ENCODE results near the gene CSNK2A2. TPM values are rescaled to one million over a fixed set of nuclear protein-coding genes. Genes with fewer than 3 reads are reported as not detected.

Gene CSNK2A2
- total and polyA plus RNA-seq, 2 of the 8 experiments (the other 6 are each of a cell fraction or from before 2014, with no cell fraction given), result 37.9 to 128 TPM

- TF ChIP-seq ATF2 (IDR thresholded peaks at IDR 0.05; ENCODE audit: low read length) (no peak), FOSL1 (IDR thresholded peaks at IDR 0.05; ENCODE audit: insufficient read depth, low read depth, low read length) (no peak), TAF7 (optimal IDR thresholded peaks at IDR 0.05; ENCODE audit: borderline replicate concordance, low read depth, low read length) (no peak)
Measured at GRCh38 chr16:58137581-58137980, 60.3 kb downstream of the CSNK2A2 start (continued).

Data from H1 (cell line).